ENCODE results near the gene ATG2A.

DNA sequence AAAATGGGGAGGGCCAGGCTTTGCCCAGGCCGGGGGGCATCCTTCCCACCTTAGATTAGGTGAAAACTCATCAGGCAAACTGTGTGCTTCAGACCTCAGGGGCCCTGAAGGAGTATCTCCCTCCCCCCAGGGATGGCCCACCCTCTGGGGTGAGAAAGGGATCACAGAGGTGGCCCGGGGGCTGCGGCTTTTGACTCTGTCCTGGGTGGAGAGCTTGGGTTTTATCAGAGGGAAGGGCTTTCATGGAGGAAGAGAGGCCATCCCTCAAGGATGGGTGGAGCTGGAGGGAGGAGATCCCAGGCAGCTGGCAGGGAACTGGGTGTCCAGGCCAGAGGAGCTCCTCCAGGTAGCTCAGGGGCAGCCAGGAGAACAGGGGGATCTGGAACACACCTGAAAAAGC lies 4.4 kb upstream of the ATG2A start:
- TF ChIP-seq CTCF (IDR thresholded peaks at IDR 0.05) = no peak
- TF ChIP-seq TCF7L2 (IDR thresholded peaks at IDR 0.05; ENCODE audit: low read depth, low read length) = no peak
- no peak for TF ChIP-seq REST (IDR thresholded peaks at IDR 0.05; ENCODE audit: insufficient read depth in 1 of 2, low read depth in 2 of 2, low read length in 1 of 2)
- no peak for TF ChIP-seq POLR2AphosphoS5 (IDR thresholded peaks at IDR 0.05; ENCODE audit: low read depth, low read length)

Data from Panc1 (cell line).